ENCODE data around the gene TBC1D13. TPM values are rescaled to one million over a fixed set of nuclear protein-coding genes. Genes with fewer than 3 reads are reported as not detected.
"Not testable (repeated sequence)": the region's sequence is repeated elsewhere in the genome, so short reads cannot be mapped to it uniquely, and the experiment has no call there.

The TBC1D13 gene
- total RNA-seq, 6 donors from 2014 or later, result 14.7 to 27.0 (median 19.2) TPM

DNA sequence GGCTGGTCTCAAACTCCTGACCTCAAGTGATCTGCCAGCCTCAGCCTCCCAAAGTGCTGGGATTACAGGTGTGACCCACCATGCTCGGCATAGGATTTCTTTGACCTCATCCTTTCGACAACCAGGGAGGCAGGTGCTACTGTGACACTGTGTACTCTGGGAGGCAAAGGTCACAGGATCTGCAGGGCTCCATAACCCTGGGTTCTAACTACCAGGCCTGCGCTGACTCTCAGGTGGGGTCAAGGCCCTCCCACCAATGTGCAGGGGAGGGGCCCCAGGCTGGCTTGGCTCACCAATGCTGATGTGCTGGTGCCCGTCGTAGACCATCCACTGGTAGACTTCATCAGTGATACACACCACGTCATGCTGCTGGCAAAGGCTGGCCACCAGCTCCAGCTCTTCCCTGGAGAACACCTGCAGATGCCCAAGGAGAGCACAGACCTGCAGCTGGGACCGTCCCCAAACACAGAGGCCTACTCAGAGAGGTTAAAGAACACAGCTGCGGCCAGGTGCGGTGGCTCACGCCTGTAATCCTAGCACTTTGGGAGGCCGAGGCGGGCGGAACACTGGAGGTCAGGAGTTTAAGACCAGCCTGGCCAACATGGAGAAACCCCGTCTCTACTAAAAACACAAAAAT, 49.6 kb downstream of the TBC1D13 start:
- Histone ChIP-seq H3K4me3 (no peak overlapping the region), H3K27me3 (no peaks in the 10 kb centered on the region), H3K4me1 (no peaks in the 10 kb centered on the region), H3K9me3 (no peaks in the 10 kb centered on the region), H3K27ac (no peak overlapping the region), H3K36me3 (peaks cover 0 to 7% (median 0%) of the 10 kb centered on the region in 4 donors)
- 86 to 96% methylated on average over 11 to 14 of the region's 14 CpGs for WGBS, 2 donors
- DNase-seq, result no peak
- ATAC-seq (ENCODE audit: low FRiP score in 2 of 2), result peak in 1 of 2 donors; percentile 24
- TF ChIP-seq POLR2AphosphoS5 (IDR thresholded peaks at IDR 0.05) (no peak), EP300 (IDR thresholded peaks at IDR 0.05) (no peak), POLR2A (IDR thresholded peaks at IDR 0.05) (no peak)
- TF ChIP-seq, protein P1, sequence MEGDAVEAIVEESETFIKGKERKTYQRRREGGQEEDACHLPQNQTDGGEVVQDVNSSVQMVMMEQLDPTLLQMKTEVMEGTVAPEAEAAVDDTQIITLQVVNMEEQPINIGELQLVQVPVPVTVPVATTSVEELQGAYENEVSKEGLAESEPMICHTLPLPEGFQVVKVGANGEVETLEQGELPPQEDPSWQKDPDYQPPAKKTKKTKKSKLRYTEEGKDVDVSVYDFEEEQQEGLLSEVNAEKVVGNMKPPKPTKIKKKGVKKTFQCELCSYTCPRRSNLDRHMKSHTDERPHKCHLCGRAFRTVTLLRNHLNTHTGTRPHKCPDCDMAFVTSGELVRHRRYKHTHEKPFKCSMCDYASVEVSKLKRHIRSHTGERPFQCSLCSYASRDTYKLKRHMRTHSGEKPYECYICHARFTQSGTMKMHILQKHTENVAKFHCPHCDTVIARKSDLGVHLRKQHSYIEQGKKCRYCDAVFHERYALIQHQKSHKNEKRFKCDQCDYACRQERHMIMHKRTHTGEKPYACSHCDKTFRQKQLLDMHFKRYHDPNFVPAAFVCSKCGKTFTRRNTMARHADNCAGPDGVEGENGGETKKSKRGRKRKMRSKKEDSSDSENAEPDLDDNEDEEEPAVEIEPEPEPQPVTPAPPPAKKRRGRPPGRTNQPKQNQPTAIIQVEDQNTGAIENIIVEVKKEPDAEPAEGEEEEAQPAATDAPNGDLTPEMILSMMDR (IDR thresholded peaks at IDR 0.05), result no peak

DNA sequence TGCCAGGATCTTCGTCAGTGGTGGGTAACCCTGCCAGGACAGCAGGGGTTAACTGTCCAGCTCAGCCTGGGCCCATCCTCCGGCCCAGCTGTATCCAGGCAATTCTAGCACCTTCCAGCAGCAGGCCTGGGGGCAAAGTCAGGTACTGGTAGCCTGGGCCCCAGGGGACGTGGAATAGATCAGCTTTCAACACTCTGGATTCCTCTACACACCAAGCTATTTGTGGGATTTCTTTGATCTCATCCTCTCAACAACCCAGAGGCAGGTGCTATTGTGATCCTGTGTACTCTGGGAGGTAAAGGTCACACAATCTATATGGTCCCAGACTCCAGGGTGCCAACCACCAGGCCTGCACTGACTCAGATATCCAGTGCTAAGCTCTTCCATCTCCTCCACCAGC, 51.3 kb downstream of the TBC1D13 start:
- Histone ChIP-seq H3K27ac (no peak overlapping the region), H3K9me3 (no peaks in the 10 kb centered on the region), H3K4me3 (no peak overlapping the region), H3K4me1 (no peaks in the 10 kb centered on the region), H3K36me3 (peaks cover 0 to 9% (median 3%) of the 10 kb centered on the region in 4 donors), H3K27me3 (no peaks in the 10 kb centered on the region)
- TF ChIP-seq EP300 (IDR thresholded peaks at IDR 0.05), result no peak
- no peak for TF ChIP-seq POLR2A (IDR thresholded peaks at IDR 0.05)
- TF ChIP-seq POLR2AphosphoS5 (IDR thresholded peaks at IDR 0.05), result no peak
- TF ChIP-seq, protein P1 (IDR thresholded peaks at IDR 0.05), result no peak
- DNase-seq, result no peak
- WGBS, 2 donors, result 97% methylated on average over 3 of the region's 3 CpGs; no CpG with 5 or more reads in 1 of the 2 donors
- no peak for ATAC-seq (ENCODE audit: low FRiP score in 2 of 2)

DNA sequence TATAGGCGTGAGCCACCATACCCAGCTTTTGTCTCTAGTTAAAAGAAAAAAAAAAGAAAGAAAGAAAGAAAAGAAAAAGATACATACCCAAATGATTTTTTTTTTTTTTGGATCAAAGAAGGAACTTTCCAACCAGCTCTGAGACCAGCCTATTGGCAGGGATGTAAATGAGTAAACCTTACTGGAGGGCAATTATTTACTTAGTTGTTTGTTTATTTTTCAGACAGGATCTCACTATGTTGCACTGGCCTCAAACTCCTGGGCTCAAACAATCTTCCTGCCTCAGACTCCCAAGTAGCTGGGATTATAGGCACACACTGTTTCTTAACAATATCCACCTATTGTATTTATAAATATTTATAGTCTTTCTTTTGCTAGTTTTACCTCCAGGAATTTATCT, 53.5 kb downstream of the TBC1D13 start:
- no peak for TF ChIP-seq POLR2AphosphoS5 (IDR thresholded peaks at IDR 0.05)
- no peak for TF ChIP-seq POLR2A (IDR thresholded peaks at IDR 0.05)
- TF ChIP-seq, protein P1 (IDR thresholded peaks at IDR 0.05), result no peak
- no peak for TF ChIP-seq EP300 (IDR thresholded peaks at IDR 0.05)
- DNase-seq (no peak), ATAC-seq (ENCODE audit: low FRiP score in 2 of 2) (no peak)
- 89 to 100% methylated on average over 1 of the region's 1 CpG for WGBS, 2 donors
- Histone ChIP-seq H3K4me1 (no peaks in the 10 kb centered on the region), H3K27me3 (no peaks in the 10 kb centered on the region), H3K9me3 (no peaks in the 10 kb centered on the region), H3K36me3 (peaks cover 0 to 9% (median under 1%) of the 10 kb centered on the region in 4 donors), H3K4me3 (no peak overlapping the region), H3K27ac (no peak overlapping the region)

DNA sequence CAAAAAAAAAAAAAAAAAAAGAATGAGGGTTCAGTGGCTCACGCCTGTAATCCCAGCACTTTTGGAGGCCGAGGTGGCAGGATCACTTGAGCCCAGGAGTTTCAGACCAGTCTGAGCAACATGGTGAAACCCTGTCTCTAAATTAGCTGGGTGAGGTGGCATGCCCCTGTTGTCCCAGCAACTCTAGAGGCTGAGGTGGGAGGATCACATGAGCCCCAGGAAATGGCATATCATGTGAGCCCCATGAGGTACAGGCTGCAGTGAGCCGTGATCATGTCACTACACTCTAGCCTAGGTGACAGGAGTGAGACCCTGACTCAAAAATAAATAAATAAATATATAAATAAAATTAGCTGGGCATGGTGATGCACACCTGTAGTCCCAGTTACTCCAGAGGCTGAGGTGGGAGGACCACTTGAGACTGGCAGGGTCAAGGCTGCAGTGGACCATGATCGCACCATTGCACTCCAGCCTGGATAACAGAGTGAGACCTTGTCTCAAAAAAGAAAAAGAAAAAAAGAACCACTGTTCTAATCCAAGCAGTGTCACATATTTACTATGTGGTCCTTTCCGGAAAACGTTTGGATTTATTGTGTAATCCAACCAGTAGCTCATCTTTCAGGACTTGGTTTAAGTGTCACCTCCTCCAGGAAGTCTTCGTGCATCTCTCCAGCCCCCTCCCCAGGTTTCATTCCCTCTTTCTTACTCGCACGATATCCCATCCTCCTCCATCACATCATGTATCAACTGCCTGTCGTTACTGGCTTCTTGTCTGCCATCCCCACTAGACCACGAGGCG, 54.8 kb downstream of the TBC1D13 start:
- no peak for ATAC-seq (ENCODE audit: low FRiP score in 2 of 2)
- H3K4me3 ChIP-seq, result no peak overlapping the region

DNA sequence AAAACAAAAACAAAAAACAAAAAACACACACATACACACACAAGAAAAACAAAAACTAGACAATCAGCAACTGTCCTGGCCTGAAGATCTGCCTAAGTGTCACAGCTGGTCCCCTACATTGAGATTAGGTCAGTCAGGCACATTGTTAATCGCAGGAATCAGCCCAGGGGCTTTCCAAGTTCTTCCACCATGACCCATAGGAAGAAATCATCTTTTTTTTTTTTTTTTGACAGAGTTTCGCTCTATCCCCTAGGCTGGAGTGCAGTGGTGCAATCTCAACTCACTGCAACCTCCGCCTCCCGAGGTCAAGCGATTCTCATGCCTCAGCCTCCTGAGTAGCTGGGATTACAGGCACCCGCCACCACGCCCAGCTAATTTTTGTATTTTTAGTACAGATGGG, 56.1 kb downstream of the TBC1D13 start:
- not testable (repeated sequence) for H3K9me3 ChIP-seq; H3K27me3 ChIP-seq; H3K4me3 ChIP-seq; H3K4me1 ChIP-seq; ATAC-seq (ENCODE audit: low FRiP score in 2 of 2); DNase-seq; H3K36me3 ChIP-seq; H3K27ac ChIP-seq
- 94 to 97% methylated on average over 7 of the region's 7 CpGs for WGBS, 2 donors

More for the DNA sequence above, 54.8 kb downstream of the TBC1D13 start:
- Histone ChIP-seq H3K27ac (no peak overlapping the region), H3K4me1 (no peaks in the 10 kb centered on the region), H3K36me3 (peaks cover 0 to 9% (median 0%) of the 10 kb centered on the region in 4 donors), H3K27me3 (no peaks in the 10 kb centered on the region), H3K9me3 (no peaks in the 10 kb centered on the region)
- TF ChIP-seq, protein P1 (IDR thresholded peaks at IDR 0.05), result no peak
- TF ChIP-seq POLR2A (IDR thresholded peaks at IDR 0.05), result no peak
- TF ChIP-seq EP300 (IDR thresholded peaks at IDR 0.05), result no peak
- TF ChIP-seq POLR2AphosphoS5 (IDR thresholded peaks at IDR 0.05), result no peak
- WGBS, 2 donors, result 86 to 89% methylated on average over 12 of the region's 12 CpGs
- DNase-seq, result no peak

Data from upper lobe of left lung (tissue), 6 donors.